HepG2 (cell line): ENCODE measurements around the gene TMEM165. TPM values are rescaled to one million over a fixed set of nuclear protein-coding genes. Genes with fewer than 3 reads are reported as not detected.

ENCODE experiments used
- ATF7-NPFF ChIP-seq: sonication (generic); formaldehyde crosslinking; IDR thresholded peaks from 2 replicates; pipeline ENCODE4 v1.8.1; 2023; ENCODE audit warnings: mild to moderate bottlenecking, low read depth, missing genetic modification reagents, moderate library complexity
- BORCS8-MEF2B ChIP-seq: sonication (generic); formaldehyde crosslinking; IDR thresholded peaks from 2 replicates; pipeline ENCODE4 v1.8.0; 2022; ENCODE audit warnings: mild to moderate bottlenecking, missing genetic modification reagents
- ETV6 ChIP-seq: sonication (generic); formaldehyde crosslinking; conservative IDR thresholded peaks from 2 replicates; pipeline ENCODE4 v1.4.0; 2020; ENCODE audit warnings: missing genetic modification reagents
- RFXANK ChIP-seq: IDR thresholded peaks from 2 replicates; pipeline ENCODE4 v1.6.1; 2016
- RXRB ChIP-seq: IDR thresholded peaks from 2 replicates; pipeline ENCODE4 v1.6.1; 2016; ENCODE audit warnings: borderline replicate concordance, missing genetic modification reagents, missing compliant biosample characterization
- ZC3H4 ChIP-seq: sonication (generic); formaldehyde crosslinking; IDR thresholded peaks from 2 replicates; pipeline ENCODE4 v1.4.0; 2020; ENCODE audit warnings: missing genetic modification reagents, borderline replicate concordance
- ZNF124 ChIP-seq: sonication (generic); formaldehyde crosslinking; IDR thresholded peaks from 2 replicates; pipeline ENCODE4 v1.4.0; 2020; ENCODE audit warnings: missing genetic modification reagents
- ZNF83 ChIP-seq: sonication (generic); formaldehyde crosslinking; IDR thresholded peaks from 2 replicates; pipeline ENCODE4 v1.4.0; 2020; ENCODE audit warnings: missing genetic modification reagents, mild to moderate bottlenecking, borderline replicate concordance
- ZSCAN20 ChIP-seq: sonication (generic); formaldehyde crosslinking; IDR thresholded peaks from 2 replicates; pipeline ENCODE4 v1.4.0; 2020; ENCODE audit warnings: missing genetic modification reagents, mild to moderate bottlenecking, borderline replicate concordance
- polyA plus RNA-seq, 8 experiments: library from polyadenylated mRNA; depleted of rRNA in 3 of 8; stranded (reverse) in 7 of 8; unstranded in 1 of 8; fragments of >200 nt; fragmentation: Illumina TruSeq in 4 of 8; extraction: Trizol in 4 of 8; gene quantifications; 2 replicates each; pipeline versions ENCODE4 v1.2.1 to v1.2.3, GENCODE V29; 2011 to 2016; ENCODE audit warnings: low read depth in 4 of 8, missing spikeins in 1 of 8, mixed read lengths in 1 of 8; ENCODE audit not compliant: insufficient read depth in 1 of 8
- total RNA-seq, 5 experiments: library from RNA; depleted of rRNA; stranded (reverse); fragments of >200 nt; fragmentation: Illumina TruSeq; extraction: Trizol; gene quantifications; 2 replicates each; pipeline ENCODE4 v1.2.3, GENCODE V29; 2016; ENCODE audit warnings: low read depth in 1 of 5
- TF ChIP-seq, protein P1 (sequence below): IDR thresholded peaks from 2 replicates; pipeline ENCODE4 v1.6.1; 2016; ENCODE audit warnings: control low read depth
- TF ChIP-seq, protein P2 (sequence below), 2 experiments: sonication (generic) in 1 of 2; formaldehyde crosslinking in 1 of 2; IDR thresholded peaks; 2 replicates each; pipeline versions ENCODE4 v1.4.0 to v1.6.1; 2018 to 2020; ENCODE audit warnings: missing genetic modification reagents in 2 of 2, borderline replicate concordance in 1 of 2, low read depth in 1 of 2, mild to moderate bottlenecking in 1 of 2, missing biosample characterization in 1 of 2
- TF ChIP-seq, protein P3 (sequence below): IDR thresholded peaks from 2 replicates; pipeline ENCODE4 v1.6.1; 2016; ENCODE audit warnings: low read depth, control low read depth

Gene TMEM165
- total and polyA plus RNA-seq, 2 of the 13 experiments (the other 11 are each of a cell fraction or from before 2014, with no cell fraction given) = 54.6 to 103 TPM

DNA sequence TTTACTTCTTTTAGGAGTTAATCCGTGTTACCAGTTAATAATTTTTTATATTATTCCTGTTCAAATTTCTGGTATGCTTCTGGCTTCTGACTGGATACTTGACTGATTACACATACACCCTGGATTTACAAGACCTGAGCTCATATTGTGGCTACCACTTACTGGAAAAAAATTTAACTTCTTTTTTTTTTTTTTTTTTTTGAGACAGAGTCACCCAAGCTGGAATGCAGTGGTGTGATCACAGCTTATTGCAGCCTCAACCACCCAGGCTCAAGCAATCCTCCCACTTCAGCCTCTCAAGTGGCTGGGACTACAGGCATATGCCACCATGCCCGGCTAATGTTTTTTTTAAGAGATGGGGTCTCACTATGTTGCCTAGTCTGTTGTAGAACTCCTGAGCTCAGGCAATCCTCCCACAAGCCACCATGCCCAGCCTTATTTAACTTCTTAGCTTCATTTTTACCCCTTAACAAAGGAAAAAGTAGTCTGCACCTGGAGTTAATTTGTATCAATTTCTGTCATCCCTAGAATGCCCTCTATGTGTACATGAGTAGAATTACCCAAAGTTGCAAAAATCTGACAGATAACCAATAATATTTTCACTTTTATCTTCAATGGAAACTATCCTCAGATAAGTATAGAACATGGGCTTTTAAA is 50.3 kb downstream of the TMEM165 start (continued):
- TF ChIP-seq ZNF124 (CRISPR knock-in tag) (no peak), ETV6 (CRISPR knock-in tag) (no peak), ZC3H4 (CRISPR knock-in tag) (no peak), RXRB (CRISPR knock-in tag) (no peak), BORCS8-MEF2B (CRISPR knock-in tag) (no peak), ZSCAN20 (CRISPR knock-in tag) (no peak), ZNF83 (CRISPR knock-in tag) (no peak), ATF7-NPFF (CRISPR knock-in tag) (no peak), RFXANK (CRISPR knock-in tag) (no peak)
- TF ChIP-seq, protein P1, sequence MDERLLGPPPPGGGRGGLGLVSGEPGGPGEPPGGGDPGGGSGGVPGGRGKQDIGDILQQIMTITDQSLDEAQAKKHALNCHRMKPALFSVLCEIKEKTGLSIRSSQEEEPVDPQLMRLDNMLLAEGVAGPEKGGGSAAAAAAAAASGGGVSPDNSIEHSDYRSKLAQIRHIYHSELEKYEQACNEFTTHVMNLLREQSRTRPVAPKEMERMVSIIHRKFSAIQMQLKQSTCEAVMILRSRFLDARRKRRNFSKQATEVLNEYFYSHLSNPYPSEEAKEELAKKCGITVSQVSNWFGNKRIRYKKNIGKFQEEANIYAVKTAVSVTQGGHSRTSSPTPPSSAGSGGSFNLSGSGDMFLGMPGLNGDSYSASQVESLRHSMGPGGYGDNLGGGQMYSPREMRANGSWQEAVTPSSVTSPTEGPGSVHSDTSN (CRISPR knock-in tag) = no peak
- TF ChIP-seq, protein P2, sequence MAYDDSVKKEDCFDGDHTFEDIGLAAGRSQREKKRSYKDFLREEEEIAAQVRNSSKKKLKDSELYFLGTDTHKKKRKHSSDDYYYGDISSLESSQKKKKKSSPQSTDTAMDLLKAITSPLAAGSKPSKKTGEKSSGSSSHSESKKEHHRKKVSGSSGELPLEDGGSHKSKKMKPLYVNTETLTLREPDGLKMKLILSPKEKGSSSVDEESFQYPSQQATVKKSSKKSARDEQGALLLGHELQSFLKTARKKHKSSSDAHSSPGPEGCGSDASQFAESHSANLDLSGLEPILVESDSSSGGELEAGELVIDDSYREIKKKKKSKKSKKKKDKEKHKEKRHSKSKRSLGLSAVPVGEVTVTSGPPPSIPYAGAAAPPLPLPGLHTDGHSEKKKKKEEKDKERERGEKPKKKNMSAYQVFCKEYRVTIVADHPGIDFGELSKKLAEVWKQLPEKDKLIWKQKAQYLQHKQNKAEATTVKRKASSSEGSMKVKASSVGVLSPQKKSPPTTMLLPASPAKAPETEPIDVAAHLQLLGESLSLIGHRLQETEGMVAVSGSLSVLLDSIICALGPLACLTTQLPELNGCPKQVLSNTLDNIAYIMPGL (CRISPR knock-in tag; IDR thresholded peaks at IDR 0.05; ENCODE audit: borderline replicate concordance in 1 of 2, low read depth in 1 of 2) = no peak
- TF ChIP-seq, protein P3, sequence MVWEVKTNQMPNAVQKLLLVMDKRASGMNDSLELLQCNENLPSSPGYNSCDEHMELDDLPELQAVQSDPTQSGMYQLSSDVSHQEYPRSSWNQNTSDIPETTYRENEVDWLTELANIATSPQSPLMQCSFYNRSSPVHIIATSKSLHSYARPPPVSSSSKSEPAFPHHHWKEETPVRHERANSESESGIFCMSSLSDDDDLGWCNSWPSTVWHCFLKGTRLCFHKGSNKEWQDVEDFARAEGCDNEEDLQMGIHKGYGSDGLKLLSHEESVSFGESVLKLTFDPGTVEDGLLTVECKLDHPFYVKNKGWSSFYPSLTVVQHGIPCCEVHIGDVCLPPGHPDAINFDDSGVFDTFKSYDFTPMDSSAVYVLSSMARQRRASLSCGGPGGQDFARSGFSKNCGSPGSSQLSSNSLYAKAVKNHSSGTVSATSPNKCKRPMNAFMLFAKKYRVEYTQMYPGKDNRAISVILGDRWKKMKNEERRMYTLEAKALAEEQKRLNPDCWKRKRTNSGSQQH (CRISPR knock-in tag) = no peak
